HepG2 (cell line): Measurements from ENCODE around the gene DUSP9. TPM values are rescaled to one million over a fixed set of nuclear protein-coding genes. Genes with fewer than 3 reads are reported as not detected.

Experiments
- CEBPG ChIP-seq: IDR thresholded peaks from 2 replicates; pipeline ENCODE4 v1.6.1; 2016
- ERF ChIP-seq: IDR thresholded peaks from 2 replicates; pipeline ENCODE4 v1.6.1; 2018; ENCODE audit warnings: missing biosample characterization, missing genetic modification reagents
- FOXJ3 ChIP-seq: sonication (generic); formaldehyde crosslinking; IDR thresholded peaks from 2 replicates; pipeline ENCODE4 v1.4.0; 2020; ENCODE audit warnings: missing genetic modification reagents, mild to moderate bottlenecking, borderline replicate concordance
- FOXP4 ChIP-seq: sonication (generic); formaldehyde crosslinking; IDR thresholded peaks from 2 replicates; pipeline ENCODE4 v1.4.0; 2020; ENCODE audit warnings: missing genetic modification reagents
- FUBP1 ChIP-seq: sonication (generic); formaldehyde crosslinking; IDR thresholded peaks from 2 replicates; pipeline ENCODE4 v1.5.1; 2020; ENCODE audit warnings: missing genetic modification reagents, mild to moderate bottlenecking, borderline replicate concordance
- HDAC1 ChIP-seq: sonication (generic); formaldehyde crosslinking; IDR thresholded peaks from 2 replicates; pipeline ENCODE4 v1.5.1; 2020; ENCODE audit warnings: mild to moderate bottlenecking, missing genetic modification reagents
- HNRNPL ChIP-seq: fragments of 200-400 bp; formaldehyde crosslinking; IDR thresholded peaks from 2 replicates; pipeline ENCODE4 v1.6.1; 2017; ENCODE audit warnings: mild to moderate bottlenecking, low read depth, low read length
- LRRFIP1 ChIP-seq: sonication (generic); formaldehyde crosslinking; conservative IDR thresholded peaks from 2 replicates; pipeline ENCODE4 v1.4.0; 2020; ENCODE audit warnings: missing genetic modification reagents
- MAFF ChIP-seq: IDR thresholded peaks from 2 replicates; pipeline ENCODE4 v1.6.1; 2011; ENCODE audit warnings: low read depth, low read length, improper control_type of control experiment
- MED1 ChIP-seq: sonication (generic); formaldehyde crosslinking; IDR thresholded peaks from 2 replicates; pipeline ENCODE4 v1.4.0; 2020; ENCODE audit warnings: missing genetic modification reagents
- NR3C1 ChIP-seq: sonication (generic); formaldehyde crosslinking; IDR thresholded peaks from 2 replicates; pipeline ENCODE4 v1.4.0; 2020; ENCODE audit warnings: missing genetic modification reagents
- PATZ1 ChIP-seq: sonication (generic); formaldehyde crosslinking; IDR thresholded peaks from 2 replicates; pipeline ENCODE4 v1.4.0; 2020; ENCODE audit warnings: missing genetic modification reagents
- SKIL ChIP-seq: sonication (generic); formaldehyde crosslinking; IDR thresholded peaks from 2 replicates; pipeline ENCODE4 v1.8.0; 2022; ENCODE audit warnings: missing genetic modification reagents, mild to moderate bottlenecking, moderate library complexity, borderline replicate concordance
- SMAD1 ChIP-seq: sonication (generic); formaldehyde crosslinking; IDR thresholded peaks from 2 replicates; pipeline ENCODE4 v1.4.0; 2020; ENCODE audit warnings: missing genetic modification reagents, low read depth, mild to moderate bottlenecking, borderline replicate concordance
- SMYD3 ChIP-seq: sonication (generic); formaldehyde crosslinking; IDR thresholded peaks from 2 replicates; pipeline ENCODE4 v1.8.1; 2023; ENCODE audit warnings: mild to moderate bottlenecking, missing genetic modification reagents
- TGIF2 ChIP-seq: IDR thresholded peaks from 2 replicates; pipeline ENCODE4 v1.6.1; 2016; ENCODE audit warnings: control low read depth, missing compliant biosample characterization
- TRIM24 ChIP-seq: sonication (generic); formaldehyde crosslinking; IDR thresholded peaks from 2 replicates; pipeline ENCODE4 v1.8.0; 2022; ENCODE audit warnings: mild to moderate bottlenecking, missing genetic modification reagents
- ZC3H4 ChIP-seq: sonication (generic); formaldehyde crosslinking; IDR thresholded peaks from 2 replicates; pipeline ENCODE4 v1.4.0; 2020; ENCODE audit warnings: missing genetic modification reagents, borderline replicate concordance
- ZFP41 ChIP-seq: sonication (generic); formaldehyde crosslinking; IDR thresholded peaks from 2 replicates; pipeline ENCODE4 v1.4.0; 2020; ENCODE audit warnings: mild to moderate bottlenecking, missing genetic modification reagents, borderline replicate concordance
- ZNF3 ChIP-seq: IDR thresholded peaks from 2 replicates; pipeline ENCODE4 v1.7.0; 2017; ENCODE audit warnings: inconsistent platforms
- ZNF33A ChIP-seq: sonication (generic); formaldehyde crosslinking; IDR thresholded peaks from 2 replicates; pipeline ENCODE4 v1.5.1; 2020; ENCODE audit warnings: missing genetic modification reagents, mild to moderate bottlenecking, moderate library complexity, borderline replicate concordance
- ZNF879 ChIP-seq: sonication (generic); formaldehyde crosslinking; IDR thresholded peaks from 2 replicates; pipeline ENCODE4 v1.8.1; 2023; ENCODE audit warnings: missing genetic modification reagents
- polyA plus RNA-seq, 8 experiments: library from polyadenylated mRNA; depleted of rRNA in 3 of 8; stranded (reverse) in 7 of 8; unstranded in 1 of 8; fragments of >200 nt; fragmentation: Illumina TruSeq in 4 of 8; extraction: Trizol in 4 of 8; gene quantifications; 2 replicates each; pipeline versions ENCODE4 v1.2.1 to v1.2.3, GENCODE V29; 2011 to 2016; ENCODE audit warnings: low read depth in 4 of 8, missing spikeins in 1 of 8, mixed read lengths in 1 of 8; ENCODE audit not compliant: insufficient read depth in 1 of 8
- total RNA-seq, 5 experiments: library from RNA; depleted of rRNA; stranded (reverse); fragments of >200 nt; fragmentation: Illumina TruSeq; extraction: Trizol; gene quantifications; 2 replicates each; pipeline ENCODE4 v1.2.3, GENCODE V29; 2016; ENCODE audit warnings: low read depth in 1 of 5

The DUSP9 gene
- total and polyA plus RNA-seq, 2 of the 13 experiments (the other 11 are each of a cell fraction or from before 2014, with no cell fraction given): 235 to 435 TPM

- no peak for TF ChIP-seq TGIF2 (CRISPR knock-in tag)
- no peak for TF ChIP-seq ZNF3 (CRISPR knock-in tag)
- no peak for TF ChIP-seq ZC3H4 (CRISPR knock-in tag)
- TF ChIP-seq TRIM24 (CRISPR knock-in tag): no peak
- no peak for TF ChIP-seq ZFP41
- no peak for TF ChIP-seq PATZ1
- peak; percentile 12; the same call in 1 of the 2 replicates for TF ChIP-seq HNRNPL
- no peak for TF ChIP-seq NR3C1 (CRISPR knock-in tag)
- no peak for TF ChIP-seq FOXP4 (CRISPR knock-in tag)
- TF ChIP-seq CEBPG (CRISPR knock-in tag): no peak
- TF ChIP-seq SMAD1 (CRISPR knock-in tag): no peak
- no peak for TF ChIP-seq FOXJ3 (CRISPR knock-in tag)
- no peak for TF ChIP-seq ZNF879
- no peak for TF ChIP-seq SMYD3 (CRISPR knock-in tag)
- 0 out of 2 replicates have a peak, but pooled peaks have one; percentile 16 for TF ChIP-seq HDAC1 (CRISPR knock-in tag)
- TF ChIP-seq ERF: no peak
- no peak for TF ChIP-seq LRRFIP1 (CRISPR knock-in tag)
- TF ChIP-seq MAFF: no peak
- no peak for TF ChIP-seq MED1
- TF ChIP-seq FUBP1 (CRISPR knock-in tag): no peak
- no peak for TF ChIP-seq ZNF33A (CRISPR knock-in tag)
- TF ChIP-seq SKIL: no peak
Measured at GRCh38 chrX:153650959-153651358, 4.0 kb downstream of the DUSP9 start (continued).
